Activated T-helper 1 cell treated with anti-CD3 and anti-CD28 coated beads, Interleukin-2, amount 50 U/mL, for 16 hours (primary cell): ENCODE data around the gene TRIM13.
A peak's percentile ranks its signal among the peaks of the same experiment; 100 is the strongest.

Experiments
- DNase-seq, 2 donors: peaks; one replicate each; pipeline ENCODE4 v3.0.0-alpha.2; 2020; ENCODE audit warnings: low read depth in 1 of 2, low spot score in 1 of 2

The TRIM13 gene

GRCh38 chr13:49996161-49996915 lies 504 bp upstream of the TRIM13 start:
- peak; percentile 72 to 82 for DNase-seq

DNA sequence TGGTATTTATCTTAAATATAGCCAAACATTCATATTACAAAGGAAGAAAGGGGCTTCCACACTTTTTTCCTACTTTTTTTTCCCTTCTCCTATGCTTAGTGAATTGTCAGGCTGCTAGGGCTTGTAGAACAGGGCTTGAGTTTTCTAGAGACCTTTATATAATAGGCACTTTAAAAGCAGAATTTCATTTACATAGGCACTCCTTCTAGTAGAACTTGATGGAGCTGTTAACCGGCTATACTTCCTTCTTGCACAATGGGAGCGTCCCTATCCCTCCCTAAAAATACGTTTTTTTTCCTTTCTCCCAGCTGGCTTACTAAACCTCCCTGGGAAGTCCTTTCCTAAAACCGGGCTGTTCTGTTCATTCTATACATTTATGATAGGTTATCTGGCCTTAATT lies 1.1 kb downstream of the TRIM13 start:
- DNase-seq, result no peak

DNA sequence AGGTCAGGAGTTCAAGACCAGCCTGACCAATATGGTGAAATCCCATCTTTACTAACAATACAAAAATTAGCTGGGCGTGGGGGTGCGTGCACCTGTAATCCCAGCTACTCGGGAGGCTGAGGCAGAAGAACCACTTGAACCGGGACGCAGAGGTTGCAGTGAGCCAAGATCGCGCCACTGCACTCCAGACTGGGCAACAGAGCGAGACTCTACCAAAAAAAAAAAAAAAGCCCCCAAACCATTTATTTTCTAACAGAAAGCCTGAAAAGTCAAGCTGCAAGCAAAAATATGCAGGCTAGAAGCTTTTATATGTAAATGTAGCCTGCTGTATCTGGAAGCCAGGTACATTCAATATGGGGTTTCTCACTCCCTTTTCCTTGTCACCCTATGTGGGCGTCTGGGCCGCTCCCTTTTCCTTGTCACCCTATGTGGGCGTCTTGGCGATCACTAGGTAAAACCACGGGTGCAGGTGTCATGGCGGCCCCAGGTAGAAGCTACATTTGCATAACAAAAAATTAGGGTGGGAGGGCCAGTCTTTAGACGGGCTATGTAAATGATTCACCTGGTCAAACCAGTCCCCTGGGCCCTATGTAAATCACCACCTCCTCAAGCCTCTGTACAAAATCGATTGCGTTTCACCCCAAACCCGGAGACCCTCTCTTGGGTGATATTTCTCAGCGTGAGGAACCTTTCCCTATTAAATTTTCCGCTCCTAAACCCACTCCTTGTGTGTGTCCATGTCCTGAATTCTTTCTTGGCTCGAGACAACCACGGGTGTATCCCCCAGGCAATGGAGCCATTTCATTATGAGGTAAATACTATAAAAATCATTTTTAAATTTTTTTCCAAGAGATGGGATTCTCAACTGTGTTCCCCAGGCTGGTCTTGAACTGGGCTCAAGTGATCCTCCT lies 2.1 kb downstream of the TRIM13 start:
- no peak for DNase-seq

GRCh38 chr13:50001287-50001686 lies 4.4 kb downstream of the TRIM13 start:
- DNase-seq, result no peak

- DNase-seq, result no peak
These were observed 9.7 kb downstream of the TRIM13 start for GRCh38 chr13:50006426-50007135.

DNA sequence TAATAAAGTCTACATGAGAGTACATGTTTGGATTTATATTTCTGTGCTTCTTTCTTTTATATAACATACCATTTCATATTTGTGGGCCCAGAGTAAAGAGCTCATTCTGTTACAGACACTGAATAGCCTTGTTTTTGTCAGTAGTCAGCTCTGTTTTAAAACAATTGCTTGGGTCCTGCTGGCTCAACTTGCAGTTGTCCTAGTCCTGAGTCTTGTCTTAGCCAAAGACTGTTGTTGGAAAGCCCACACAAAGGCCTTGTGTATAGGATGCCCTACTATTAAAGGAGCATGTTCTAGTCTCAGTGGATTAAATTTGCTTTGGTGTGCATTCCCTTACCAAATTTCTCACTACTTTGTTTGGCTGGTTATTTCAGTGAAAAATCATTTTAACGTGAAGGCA lies 14.6 kb downstream of the TRIM13 start:
- DNase-seq, result no peak

GRCh38 chr13:50012396-50013169 lies 15.7 kb downstream of the TRIM13 start:
- DNase-seq, result no peak

DNA sequence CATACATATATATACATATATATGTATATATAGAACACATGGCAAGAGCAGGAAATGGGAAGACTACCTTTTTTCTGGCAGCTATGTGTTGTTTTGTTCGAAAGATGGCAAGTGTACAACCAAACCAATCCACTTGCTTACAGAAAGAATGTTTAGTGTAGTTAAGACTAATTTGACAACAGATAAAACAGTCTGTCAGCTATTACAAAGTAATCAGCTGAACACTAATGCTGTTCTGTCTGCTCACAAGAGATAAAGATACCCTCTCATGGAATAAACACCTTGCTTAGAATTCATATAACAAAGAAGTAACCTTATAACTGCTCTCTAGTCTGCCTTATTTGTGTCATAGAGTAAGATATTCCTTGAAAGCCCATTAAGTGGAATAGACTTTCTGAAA lies 17.5 kb downstream of the TRIM13 start:
- DNase-seq, result no peak

DNA sequence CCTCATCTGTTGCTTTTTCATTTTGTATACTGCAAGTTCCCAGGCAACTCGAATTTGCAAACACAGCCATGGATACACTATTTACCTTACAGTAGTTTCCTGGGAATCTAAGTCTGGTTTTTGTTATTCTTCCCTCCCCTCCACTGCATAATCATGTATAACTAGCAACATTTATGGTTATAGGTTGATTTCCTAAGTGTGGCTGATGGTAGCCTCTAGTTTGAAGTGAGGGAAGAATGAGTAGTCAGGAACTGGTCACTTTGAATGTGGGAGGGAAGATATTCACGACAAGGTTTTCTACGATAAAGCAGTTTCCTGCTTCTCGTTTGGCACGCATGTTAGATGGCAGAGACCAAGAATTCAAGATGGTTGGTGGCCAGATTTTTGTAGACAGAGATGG lies 18.4 kb downstream of the TRIM13 start, which contains the start of gene KCNRG:
Gene KCNRG (plus strand): TSS at position 187 of the 400 bp plus-strand sequence. CDS start 50 bp downstream, at position 237.
- no peak for DNase-seq

DNA sequence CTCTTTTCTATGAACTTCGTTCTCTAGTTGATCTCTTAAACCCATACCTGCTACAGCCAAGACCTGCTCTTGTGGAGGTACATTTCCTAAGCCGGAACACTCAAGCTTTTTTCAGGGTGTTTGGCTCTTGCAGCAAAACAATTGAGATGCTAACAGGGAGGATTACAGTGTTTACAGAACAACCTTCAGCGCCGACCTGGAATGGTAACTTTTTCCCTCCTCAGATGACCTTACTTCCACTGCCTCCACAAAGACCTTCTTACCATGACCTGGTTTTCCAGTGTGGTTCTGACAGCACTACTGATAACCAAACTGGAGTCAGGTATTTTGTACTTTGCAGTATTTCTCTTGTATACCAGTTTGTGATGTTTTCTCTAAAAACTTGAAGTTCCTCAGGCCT lies 18.9 kb downstream of the TRIM13 start:
- DNase-seq, result no peak

- no peak for DNase-seq
These were observed 19.6 kb downstream of the TRIM13 start for GRCh38 chr13:50016444-50016843.

DNA sequence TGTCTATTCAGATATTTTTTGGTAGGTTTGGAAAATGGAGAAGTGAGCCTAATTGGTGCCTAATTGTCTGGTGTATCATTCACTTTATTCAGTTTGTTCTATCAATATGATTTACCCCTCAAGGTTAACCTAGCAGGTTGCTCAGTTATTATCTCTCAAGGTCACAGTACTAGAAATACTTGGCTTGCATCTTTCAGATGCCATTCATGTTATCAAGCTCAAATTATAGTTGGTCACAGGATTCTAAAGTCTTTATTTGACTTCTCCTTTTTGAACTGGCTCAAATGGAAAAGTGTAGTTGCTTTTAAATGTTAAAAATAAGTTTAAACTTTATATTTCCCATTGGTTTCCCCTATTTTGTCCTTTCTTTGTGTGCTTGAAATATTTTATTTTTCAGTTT lies 21.0 kb downstream of the TRIM13 start:
- DNase-seq, result no peak

DNA sequence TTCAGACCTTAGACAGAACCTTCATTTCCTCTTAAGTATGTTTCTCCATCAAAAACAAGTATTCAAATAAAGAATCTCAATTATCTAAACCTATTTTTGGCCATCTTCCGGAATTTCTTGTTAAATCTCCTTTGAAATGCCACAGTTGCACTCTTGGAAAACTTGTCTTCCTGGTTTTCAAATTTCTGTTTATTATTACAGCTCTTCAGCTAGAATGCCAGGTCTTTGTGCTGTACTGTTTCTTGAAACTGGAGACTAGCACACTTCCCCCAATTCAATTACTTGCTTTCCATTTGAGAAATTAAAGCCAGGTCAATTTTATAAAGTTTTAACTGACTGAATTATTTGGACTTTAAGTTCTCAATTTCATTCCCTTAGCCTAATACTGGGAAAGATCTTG lies 28.6 kb downstream of the TRIM13 start:
- DNase-seq, result no peak

GRCh38 chr13:50026788-50027473 lies 30.1 kb downstream of the TRIM13 start:
- no peak for DNase-seq

DNA sequence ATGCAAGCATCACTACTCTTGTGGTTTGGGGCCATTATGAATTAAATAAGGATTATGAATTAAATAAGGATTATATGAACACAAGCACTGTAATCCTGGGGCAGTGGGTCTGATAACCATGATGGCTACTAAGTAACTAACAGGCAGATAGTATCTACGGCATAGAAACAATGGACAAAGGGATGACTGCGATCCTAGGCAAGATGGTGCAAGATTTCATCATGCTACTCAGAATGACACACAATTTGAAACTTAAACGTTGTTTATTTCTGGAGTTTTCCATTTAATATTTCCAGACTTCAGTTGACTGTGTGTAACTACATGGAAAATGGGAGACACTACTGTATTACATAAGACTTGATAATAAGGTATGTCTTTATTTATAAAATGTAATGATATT lies 33.5 kb downstream of the TRIM13 start:
- no peak for DNase-seq

GRCh38 chr13:50033725-50034124 lies 36.9 kb downstream of the TRIM13 start:
- DNase-seq, result no peak

DNA sequence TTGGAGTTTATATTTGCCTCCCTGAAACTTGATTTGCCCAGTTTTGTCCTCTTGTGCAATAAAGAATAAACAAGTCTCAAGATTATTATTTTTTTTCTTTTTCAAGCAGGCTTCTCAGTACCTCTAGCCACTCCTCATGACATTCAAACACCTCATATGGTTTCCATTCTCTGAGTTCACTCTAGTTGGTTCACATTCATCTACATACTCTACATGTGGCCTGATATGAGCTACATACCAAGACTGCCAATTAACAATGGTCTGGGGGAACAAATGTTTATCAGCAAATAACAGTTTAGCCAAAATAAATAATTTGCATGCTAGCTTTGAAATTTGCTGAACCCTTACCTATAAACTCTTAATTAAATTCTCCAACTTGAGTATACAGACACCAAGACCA lies 40.9 kb downstream of the TRIM13 start:
- DNase-seq, result no peak

GRCh38 chr13:50038266-50038665 lies 41.4 kb downstream of the TRIM13 start:
- no peak for DNase-seq

- no peak for DNase-seq
These were observed 55.6 kb downstream of the TRIM13 start for GRCh38 chr13:50052478-50052877.

GRCh38 chr13:50053844-50054243 lies 57.0 kb downstream of the TRIM13 start:
- no peak for DNase-seq
